Measurements from ENCODE around the gene IGSF9B. TPM values are rescaled to one million over a fixed set of nuclear protein-coding genes. Genes with fewer than 3 reads are reported as not detected.
A peak's percentile ranks its signal among the peaks of the same experiment; 100 is the strongest.

The IGSF9B gene
- total RNA-seq, 2 donors from 2014 or later: 2.3 to 4.4 TPM

- DNase-seq (no peak), ATAC-seq (no peak)
- intact Hi-C loops (cut with DNase I, micrococcal nuclease): no loop called here
Observed at GRCh38 chr11:133966172-133966651, 9.4 kb upstream of the IGSF9B start.

GRCh38 chr11:133965031-133965601, 8.3 kb upstream of the IGSF9B start:
- ATAC-seq (no peak), DNase-seq (no peak)
- intact Hi-C loops (cut with DNase I, micrococcal nuclease): no loop called here

DNA sequence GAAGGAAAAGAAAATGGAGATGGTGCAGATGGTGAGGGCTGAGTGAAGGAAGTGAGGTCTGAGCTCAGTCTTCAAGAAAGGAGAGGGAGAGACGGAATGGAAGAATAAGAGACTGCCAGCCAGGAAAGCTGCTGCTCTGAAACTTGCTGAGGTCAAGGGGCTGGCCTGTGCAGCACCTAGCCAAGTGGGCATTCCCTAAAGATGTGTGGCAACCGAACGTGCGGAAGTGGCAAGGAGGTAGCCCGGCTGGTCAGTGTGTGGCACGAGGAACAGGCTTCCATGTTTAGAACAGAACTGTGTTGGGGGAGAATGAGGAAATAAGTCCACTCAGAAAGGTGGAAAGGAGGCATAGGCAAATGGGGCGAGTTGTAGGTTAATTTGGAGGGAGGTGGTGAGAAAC, 7.6 kb upstream of the IGSF9B start:
- DNase-seq (no peak), ATAC-seq (no peak)
- intact Hi-C loops (cut with DNase I, micrococcal nuclease): no loop called here

DNA sequence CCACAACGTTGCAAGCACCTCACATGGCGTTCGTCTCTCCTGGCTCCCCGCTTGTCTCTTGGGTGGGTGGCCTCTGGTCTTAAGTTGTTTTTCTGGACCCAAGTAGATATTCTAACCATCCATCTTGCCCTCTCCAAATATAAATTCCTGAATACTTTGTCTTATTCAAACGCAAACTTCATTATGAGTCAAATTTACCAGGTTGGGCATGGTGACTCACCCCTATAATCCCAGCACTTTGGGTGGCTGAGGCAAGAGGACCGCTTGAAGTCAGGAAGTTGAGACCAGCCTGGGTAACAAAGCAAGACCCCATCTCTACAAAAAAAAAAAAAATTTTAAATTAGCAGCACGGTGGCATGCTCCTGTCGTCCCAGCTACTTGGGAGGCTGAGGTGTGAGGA, 5.1 kb upstream of the IGSF9B start:
- no peak for DNase-seq
- intact Hi-C loops (cut with DNase I, micrococcal nuclease): no loop called here
- no peak for ATAC-seq

DNA sequence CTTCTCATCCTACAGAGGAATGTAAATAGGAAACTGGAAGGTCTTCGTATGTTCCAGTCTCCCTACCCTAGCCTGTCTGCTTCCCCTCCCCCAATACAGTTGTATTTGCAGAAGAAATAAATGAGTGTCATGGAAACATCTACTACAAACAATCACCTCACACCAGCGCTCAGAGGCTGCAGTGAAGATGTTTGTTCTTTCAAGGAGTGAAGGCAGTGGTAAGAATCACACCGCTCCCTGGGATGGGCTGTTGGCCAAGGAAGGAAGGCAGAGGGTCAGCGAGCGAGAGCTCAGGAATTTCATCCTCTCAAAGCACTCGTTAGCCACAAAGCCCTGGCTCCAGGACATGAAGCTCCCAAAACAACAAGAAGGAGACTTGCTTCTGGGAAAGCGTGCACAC, 1.1 kb upstream of the IGSF9B start:
- intact Hi-C loops (cut with DNase I, micrococcal nuclease): no loop called here
- no peak for DNase-seq
- no peak for ATAC-seq

DNA sequence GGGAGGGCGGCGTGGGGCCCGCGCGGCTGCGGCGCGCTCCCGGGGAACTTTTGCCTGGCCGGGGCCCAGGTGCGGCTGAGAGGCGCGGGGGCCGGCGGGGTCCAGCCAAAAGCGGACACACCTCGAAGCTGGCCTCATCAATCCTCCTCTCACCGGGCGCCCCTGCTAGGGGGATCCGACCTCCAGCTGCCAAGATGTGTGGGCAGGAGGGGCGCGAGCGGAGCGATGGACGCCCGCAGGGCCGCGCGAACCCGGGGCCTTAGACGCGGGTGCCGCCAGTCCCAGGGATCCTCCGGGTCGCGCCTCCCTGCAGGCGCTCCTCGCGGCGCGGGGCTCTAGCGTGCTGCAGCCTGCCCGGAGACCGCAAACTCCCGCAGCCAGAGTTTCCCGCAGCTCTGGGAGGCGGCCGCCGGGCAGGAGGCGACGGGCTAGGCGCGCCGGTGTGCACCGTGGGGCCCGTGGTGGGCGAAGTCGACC, 785 bp downstream of the IGSF9B start:
- intact Hi-C loops (cut with DNase I, micrococcal nuclease): no loop called here
- DNase-seq (no peak), ATAC-seq (no peak)

GRCh38 chr11:133955081-133955891, 1.5 kb downstream of the IGSF9B start:
- no peak for ATAC-seq
- peak; percentile 48 to 71 for DNase-seq
- intact Hi-C loops (cut with DNase I, micrococcal nuclease): no loop called here

GRCh38 chr11:133953999-133954398, 2.8 kb downstream of the IGSF9B start:
- ATAC-seq (no peak), DNase-seq (no peak)
- intact Hi-C loops (cut with DNase I, micrococcal nuclease): no loop called here

- ATAC-seq (no peak), DNase-seq (no peak)
- intact Hi-C loops (cut with DNase I, micrococcal nuclease): no loop called here
Observed at GRCh38 chr11:133953547-133953946, 3.2 kb downstream of the IGSF9B start.

GRCh38 chr11:133952199-133953190, 4.3 kb downstream of the IGSF9B start:
- DNase-seq (no peak), ATAC-seq (no peak)
- intact Hi-C loops (cut with DNase I, micrococcal nuclease): no loop called here

DNA sequence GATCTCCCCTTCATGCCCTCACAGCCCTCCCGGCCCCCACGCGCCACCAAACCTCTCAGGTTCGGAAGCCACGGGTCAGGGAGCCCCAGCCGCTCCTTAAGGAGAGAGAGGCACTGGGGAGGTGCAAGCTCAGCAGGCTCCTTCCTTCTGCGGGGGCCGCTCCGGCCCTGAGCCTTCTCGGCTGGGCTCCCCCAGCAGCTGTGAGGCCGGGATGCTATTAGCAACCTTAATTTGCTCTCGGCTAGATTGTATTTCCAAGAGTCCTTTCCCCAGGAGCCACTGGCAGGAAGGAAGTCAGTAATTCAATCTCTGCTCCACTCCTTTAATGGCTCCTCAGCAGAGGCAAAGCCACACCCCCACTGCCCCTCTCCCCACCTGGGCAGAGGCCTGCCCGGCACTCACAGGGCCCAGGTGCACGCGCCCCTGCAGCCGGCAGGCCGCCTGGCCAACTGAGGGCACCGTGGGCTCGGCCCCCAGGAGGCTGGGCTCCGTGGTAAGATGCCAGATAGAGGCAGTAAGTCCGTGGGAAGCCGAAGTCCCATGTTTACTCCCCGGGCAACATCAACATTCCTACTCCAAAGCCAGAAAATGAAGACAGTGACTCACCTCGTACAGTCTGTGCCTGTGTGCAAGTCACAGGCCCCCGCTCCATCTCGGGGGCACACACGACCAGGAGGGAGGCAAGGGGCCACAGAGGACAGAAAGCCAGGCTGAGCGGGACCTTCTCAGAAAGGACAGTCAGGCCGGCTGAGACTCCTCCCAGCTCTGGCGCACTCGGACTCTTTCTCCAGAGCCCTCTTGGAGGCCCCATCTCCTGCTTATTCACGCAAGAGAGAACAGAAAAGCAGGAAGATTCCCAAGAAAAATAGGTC, 5.2 kb downstream of the IGSF9B start:
- ATAC-seq: no peak
- intact Hi-C loops (cut with DNase I, micrococcal nuclease): no loop called here
- DNase-seq: no peak

- DNase-seq (no peak), ATAC-seq (no peak)
- intact Hi-C loops (cut with DNase I, micrococcal nuclease): no loop called here
Observed at GRCh38 chr11:133950874-133951326, 5.9 kb downstream of the IGSF9B start.

DNA sequence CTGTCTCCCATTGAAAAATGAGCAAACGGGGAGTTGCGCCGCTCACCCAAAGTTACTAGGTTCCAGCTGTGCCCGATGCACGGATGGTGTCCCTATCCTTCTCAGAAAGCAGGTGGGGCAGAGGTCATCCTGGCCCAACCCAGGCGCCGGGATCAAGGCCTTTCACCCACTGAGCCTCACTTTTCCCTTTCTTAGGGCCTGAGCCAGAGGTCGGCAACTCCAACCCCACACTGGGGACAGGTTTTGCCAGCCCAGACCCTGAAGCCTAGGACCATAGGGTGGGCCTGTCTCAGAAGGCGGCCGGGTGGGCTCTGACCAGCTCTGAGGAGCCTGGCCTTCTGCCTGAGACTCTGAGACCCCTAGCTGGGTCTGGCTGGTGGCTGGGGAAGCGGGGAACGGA, 6.3 kb downstream of the IGSF9B start:
- no peak for ATAC-seq
- intact Hi-C loops (cut with DNase I, micrococcal nuclease): no loop called here
- DNase-seq: no peak

GRCh38 chr11:133949129-133949528, 7.6 kb downstream of the IGSF9B start:
- intact Hi-C loops (cut with DNase I, micrococcal nuclease): loop anchor here in 1 of 2 donors (5.0 kb wide), 1 partner anchor 83 kb away; no protein-coding TSS in a partner anchor
- no peak for DNase-seq
- ATAC-seq: no peak

- ATAC-seq: no peak
- intact Hi-C loops (cut with DNase I, micrococcal nuclease): loop anchor here in 1 of 2 donors (5.0 kb wide), 1 partner anchor 84 kb away; no protein-coding TSS in a partner anchor
- DNase-seq: no peak
Observed at GRCh38 chr11:133948711-133949110, 8.1 kb downstream of the IGSF9B start.

DNA sequence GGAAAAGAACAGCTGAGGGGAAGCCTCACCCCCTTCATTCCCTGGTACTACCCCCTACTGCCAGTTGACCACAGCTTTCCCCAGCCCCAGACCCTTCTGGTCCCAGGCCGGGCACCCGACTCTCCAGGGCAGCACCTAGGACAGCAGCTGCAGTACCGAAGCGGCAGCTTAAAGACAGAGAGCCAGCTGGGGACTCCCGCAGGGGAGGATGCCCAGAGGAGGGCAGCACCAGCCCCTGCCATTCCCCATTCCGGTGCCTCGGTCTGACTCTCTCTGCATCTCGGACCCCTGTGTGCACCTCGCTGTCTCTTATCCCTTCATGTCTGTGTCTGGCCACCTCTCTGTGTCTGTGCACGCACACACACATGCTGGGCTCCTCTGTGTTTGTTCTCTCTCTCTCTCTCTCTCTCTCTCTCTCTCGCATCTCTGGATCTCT, 9.4 kb downstream of the IGSF9B start:
- peak; percentile 59 for ATAC-seq
- DNase-seq: no peak
- intact Hi-C loops (cut with DNase I, micrococcal nuclease): loop anchor here in 1 of 2 donors (5.0 kb wide), 1 partner anchor 85 kb away; no protein-coding TSS in a partner anchor

- intact Hi-C loops (cut with DNase I, micrococcal nuclease): loop anchor here in 1 of 2 donors (5.0 kb wide), 1 partner anchor 86 kb away; no protein-coding TSS in a partner anchor
- no peak for ATAC-seq
- DNase-seq: no peak
Observed at GRCh38 chr11:133946541-133947318, 10.0 kb downstream of the IGSF9B start.

All from left colon (tissue), 2 donors.